Smooth muscle cell (in vitro differentiated cells): ENCODE results near the gene PLEKHA3. TPM values are rescaled to one million over a fixed set of nuclear protein-coding genes. Genes with fewer than 3 reads are reported as not detected.
A peak's percentile ranks its signal among the peaks of the same experiment; 100 is the strongest.

Source experiments
- DNase-seq: peaks from one replicate; lab custom pipeline; 2025; ENCODE audit not compliant: unreplicated experiment; lab: John Stamatoyannopoulos, UW
- H2AFZ ChIP-seq: fragments of 200-600 bp; sonication (generic); 2 replicates; pipeline ENCODE4 v1.6.0; 2016; ENCODE audit warnings: antibody characterized with exemption, low read depth, mild to moderate bottlenecking
- H3F3A ChIP-seq: fragments of 200-600 bp; sonication (generic); 2 replicates; pipeline ENCODE4 v1.6.0; 2017; ENCODE audit warnings: antibody characterized with exemption, low read depth
- H3K27ac ChIP-seq: fragments of 200-600 bp; sonication (generic); 2 replicates; pipeline ENCODE4 v1.5.1; 2016; ENCODE audit warnings: low read depth, mild to moderate bottlenecking
- H3K27me3 ChIP-seq: fragments of 200-600 bp; sonication (generic); 2 replicates; pipeline ENCODE4 v1.6.1; 2016; ENCODE audit warnings: low read depth, mild to moderate bottlenecking
- H3K36me3 ChIP-seq: fragments of 200-600 bp; sonication (generic); 2 replicates; pipeline ENCODE4 v1.5.1; 2016; ENCODE audit warnings: low read depth
- H3K4me1 ChIP-seq: fragments of 200-600 bp; sonication (generic); 2 replicates; pipeline ENCODE4 v1.5.1; 2016; ENCODE audit warnings: low read depth
- H3K4me2 ChIP-seq: fragments of 200-600 bp; sonication (generic); 2 replicates; pipeline ENCODE4 v1.6.0; 2016; ENCODE audit warnings: mild to moderate bottlenecking
- H3K4me3 ChIP-seq: fragments of 200-600 bp; sonication (generic); 2 replicates; pipeline ENCODE4 v1.5.1; 2016; ENCODE audit warnings: mild to moderate bottlenecking
- H3K79me2 ChIP-seq: fragments of 200-600 bp; sonication (generic); 2 replicates; pipeline ENCODE4 v1.6.0; 2016; ENCODE audit warnings: low read depth, mild to moderate bottlenecking
- H3K9ac ChIP-seq: fragments of 200-600 bp; sonication (generic); 2 replicates; pipeline ENCODE4 v1.6.0; 2016; ENCODE audit warnings: low read depth
- H3K9me3 ChIP-seq: fragments of 200-600 bp; sonication (generic); replicated peaks from 2 replicates; pipeline ENCODE4 v1.5.1; 2016; ENCODE audit warnings: low read depth
- H4K20me1 ChIP-seq: fragments of 200-600 bp; sonication (generic); 2 replicates; pipeline ENCODE4 v1.6.0; 2016; ENCODE audit warnings: low read depth
- CTCF ChIP-seq: fragments of 200-600 bp; sonication (generic); IDR thresholded peaks from 2 replicates; pipeline ENCODE4 v1.5.1; 2017; ENCODE audit warnings: borderline replicate concordance, mild to moderate bottlenecking, antibody characterized with exemption; ENCODE audit not compliant: insufficient read depth, poor library complexity, severe bottlenecking
- WGBS: methylation state at CpG from one replicate; pipeline ENCODE4 v1.1.7; 2016; ENCODE audit warnings: low lambda C conversion rate; 5-methylcytosine and 5-hydroxymethylcytosine counted together
- polyA plus RNA-seq: library from polyadenylated mRNA; unstranded; fragments of >200 nt; fragmentation: Nextera tagmentation; extraction: Ambion mirVana; gene quantifications from 2 replicates; pipeline ENCODE4 v1.2.1, GENCODE V29; 2016
- total RNA-seq: library from RNA; depleted of rRNA; stranded (reverse); fragments of >200 nt; gene quantifications from 2 replicates; pipeline ENCODE4 v1.2.3, GENCODE V29; 2014

The PLEKHA3 gene
- total and polyA plus RNA-seq, 2 experiments from 2014 or later, result 9.9 to 37.9 TPM

GRCh38 chr2:178448968-178449661, 31.1 kb upstream of the PLEKHA3 start:
- peaks cover 29% of the 10 kb centered on the region for H4K20me1 ChIP-seq
- peaks cover 10% of the 10 kb centered on the region for H3K4me1 ChIP-seq
- peaks cover 29% of the 10 kb centered on the region for H3K79me2 ChIP-seq
- peak overlapping the region; percentile 92 for H3K4me3 ChIP-seq
- H3K27ac ChIP-seq, result peak overlapping the region; percentile 96
- H3K4me2 ChIP-seq, result peak overlapping the region; percentile 98
- peaks cover 21% of the 10 kb centered on the region for H3K36me3 ChIP-seq
- H3K27me3 ChIP-seq, result no peaks in the 10 kb centered on the region
- H3F3A ChIP-seq, result peaks cover 9% of the 10 kb centered on the region
- WGBS, result 89% methylated on average over 4 of the region's 4 CpGs
- no peak for DNase-seq
- no peaks in the 10 kb centered on the region for H3K9me3 ChIP-seq
- no peak overlapping the region for H2AFZ ChIP-seq
- H3K9ac ChIP-seq, result no peak overlapping the region
- TF ChIP-seq CTCF, result no peak

- Histone ChIP-seq H3K9me3 (no peaks in the 10 kb centered on the region), H3K4me3 (peak overlapping the region; percentile 92), H3K4me1 (peaks cover 10% of the 10 kb centered on the region), H3K36me3 (peaks cover 14% of the 10 kb centered on the region), H3K79me2 (peaks cover 29% of the 10 kb centered on the region), H3K4me2 (peak overlapping the region; percentile 98), H2AFZ (peak overlapping the region; percentile 69), H3K27ac (peak overlapping the region; percentile 96), H3F3A (peaks cover 5% of the 10 kb centered on the region), H3K9ac (peak overlapping the region; percentile 98), H3K27me3 (no peaks in the 10 kb centered on the region), H4K20me1 (peaks cover 29% of the 10 kb centered on the region)
- WGBS, result 18% methylated on average over 18 of the region's 18 CpGs
- no peak for DNase-seq
- no peak for TF ChIP-seq CTCF
Measured at GRCh38 chr2:178449700-178450523, 30.3 kb upstream of the PLEKHA3 start.

GRCh38 chr2:178450524-178450773, 29.8 kb upstream of the PLEKHA3 start:
- H4K20me1 ChIP-seq, result peaks cover 29% of the 10 kb centered on the region
- H3K4me3 ChIP-seq, result peak overlapping the region; percentile 92
- H3K27me3 ChIP-seq, result no peaks in the 10 kb centered on the region
- no peaks in the 10 kb centered on the region for H3K9me3 ChIP-seq
- H3K36me3 ChIP-seq, result peaks cover 9% of the 10 kb centered on the region
- H3K4me1 ChIP-seq, result peaks cover 10% of the 10 kb centered on the region
- H3K79me2 ChIP-seq, result peaks cover 29% of the 10 kb centered on the region
- peak overlapping the region; percentile 96 for H3K27ac ChIP-seq
- peak overlapping the region; percentile 98 for H3K9ac ChIP-seq
- peaks cover 5% of the 10 kb centered on the region for H3F3A ChIP-seq
- 0% methylated on average over 13 of the region's 25 CpGs for WGBS
- no peak for TF ChIP-seq CTCF
- H2AFZ ChIP-seq, result peak overlapping the region; percentile 69
- peak overlapping the region; percentile 98 for H3K4me2 ChIP-seq
- DNase-seq, result no peak
